Measurements from ENCODE around the gene ANAPC2.

ANAPC2 gene

GRCh38 chr9:137212520-137212919 lies 24.2 kb upstream of the ANAPC2 start:
- no peak overlapping the region for H3K4me3 ChIP-seq (ENCODE audit: low read depth, low read length)
- in situ Hi-C loops (cut with HindIII; ENCODE audit: low sequenced_read_pairs), result no loop called here
- DNase-seq (ENCODE audit: low read depth), result no peak
- no peak for TF ChIP-seq CTCF (IDR thresholded peaks at IDR 0.05; ENCODE audit: low read depth, low read length, missing control alignments)

- no peak for TF ChIP-seq CTCF (IDR thresholded peaks at IDR 0.05; ENCODE audit: low read depth, low read length, missing control alignments)
- no peak overlapping the region for H3K4me3 ChIP-seq (ENCODE audit: low read depth, low read length)
- DNase-seq (ENCODE audit: low read depth), result no peak
- in situ Hi-C loops (cut with HindIII; ENCODE audit: low sequenced_read_pairs), result no loop called here
These were observed 23.2 kb upstream of the ANAPC2 start for GRCh38 chr9:137211532-137211931.

- H3K4me3 ChIP-seq (ENCODE audit: low read depth, low read length), result peak overlapping the region; percentile 91
- in situ Hi-C loops (cut with HindIII; ENCODE audit: low sequenced_read_pairs), result no loop called here
These were observed 18.2 kb upstream of the ANAPC2 start for GRCh38 chr9:137206602-137207001.

GRCh38 chr9:137205126-137206069 lies 17.0 kb upstream of the ANAPC2 start, which contains the start of the genes NDOR1 and TMEM203:
TSS of gene NDOR1 (plus strand) at chr9:137205700. CDS start at chr9:137205778, 78 bp downstream.
TSS of gene TMEM203 (minus strand) at chr9:137205648. CDS start at chr9:137205414, 234 bp downstream.
- in situ Hi-C loops (cut with HindIII; ENCODE audit: low sequenced_read_pairs), result no loop called here
- peak; percentile 51 for DNase-seq (ENCODE audit: low read depth)
- H3K4me3 ChIP-seq (ENCODE audit: low read depth, low read length), result peak within 1 kb of the TSS; percentile 91
- TF ChIP-seq CTCF (IDR thresholded peaks at IDR 0.05; ENCODE audit: low read depth, low read length, missing control alignments), result no peak

More at GRCh38 chr9:137206602-137207001, 18.2 kb upstream of the ANAPC2 start:
- DNase-seq (ENCODE audit: low read depth), result no peak
- no peak for TF ChIP-seq CTCF (IDR thresholded peaks at IDR 0.05; ENCODE audit: low read depth, low read length, missing control alignments)

- DNase-seq (ENCODE audit: low read depth), result no peak
- in situ Hi-C loops (cut with HindIII; ENCODE audit: low sequenced_read_pairs), result no loop called here
- H3K4me3 ChIP-seq (ENCODE audit: low read depth, low read length), result peak overlapping the region; percentile 91
- no peak for TF ChIP-seq CTCF (IDR thresholded peaks at IDR 0.05; ENCODE audit: low read depth, low read length, missing control alignments)
These were observed 16.4 kb upstream of the ANAPC2 start for GRCh38 chr9:137204731-137205125.

- DNase-seq (ENCODE audit: low read depth), result no peak
- H3K4me3 ChIP-seq (ENCODE audit: low read depth, low read length), result no peak overlapping the region
- TF ChIP-seq CTCF (IDR thresholded peaks at IDR 0.05; ENCODE audit: low read depth, low read length, missing control alignments), result no peak
- in situ Hi-C loops (cut with HindIII; ENCODE audit: low sequenced_read_pairs), result no loop called here
These were observed 14.6 kb upstream of the ANAPC2 start for GRCh38 chr9:137202966-137203365.
